ENCODE results near the gene GRID1.

GRCh38 chr10:86255405-86256251, 111.0 kb downstream of the GRID1 start:
- TF ChIP-seq CTCF (conservative IDR thresholded peaks at IDR 0.05; ENCODE audit: low read depth, low read length) (no peak), EZH2phosphoT487 (IDR thresholded peaks at IDR 0.05; ENCODE audit: borderline replicate concordance, low read length) (no peak)

All from PC-3 (cell line).